Measurements from ENCODE around the gene CTBP1. TPM values are rescaled to one million over a fixed set of nuclear protein-coding genes. Genes with fewer than 3 reads are reported as not detected.

The CTBP1 gene
- total and polyA plus RNA-seq, 2 of the 8 experiments (the other 6 are each of a cell fraction or from before 2014, with no cell fraction given): 128 to 185 TPM

DNA sequence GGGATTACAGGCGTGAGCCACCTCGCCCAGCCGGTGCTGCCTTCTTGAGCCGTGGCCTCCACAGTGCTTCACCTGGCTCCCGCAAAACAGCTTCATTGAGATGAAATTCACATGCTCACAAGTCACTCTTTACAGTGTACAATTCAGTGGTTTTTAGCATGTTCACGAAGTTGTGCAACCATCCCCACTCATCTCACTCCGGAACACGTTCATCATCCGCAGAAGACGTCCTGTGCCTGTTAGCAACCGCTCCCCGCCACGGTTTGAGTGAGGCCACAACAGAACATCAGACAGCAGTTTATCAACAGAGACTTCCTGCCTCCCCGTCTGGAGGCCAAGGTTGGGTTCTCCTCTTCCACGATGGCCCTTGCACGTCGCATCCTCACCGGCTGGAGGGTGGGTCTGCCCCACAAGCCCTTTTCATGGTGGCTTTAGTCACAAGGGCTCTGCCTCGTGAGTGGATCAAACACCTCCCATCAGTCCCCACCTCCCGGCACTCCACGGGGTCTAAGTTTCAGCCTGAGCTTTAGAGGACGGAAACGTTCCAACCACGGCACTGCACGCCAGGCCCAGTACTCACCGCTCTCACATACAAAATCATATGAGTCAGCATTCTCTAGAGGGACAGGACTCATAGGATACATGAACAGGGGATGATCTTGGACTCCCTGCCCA, 46.9 kb downstream of the CTBP1 start:
- Histone ChIP-seq H3K9ac (replicated peaks in 1 of 4; ENCODE audit: extremely low read depth in 1 of 4, low read depth in 3 of 4, low read length in 3 of 4) (no peak overlapping the region), H3K4me2 (ENCODE audit: insufficient read depth in 1 of 2, low read depth in 2 of 2, low read length in 2 of 2) (no peak overlapping the region)

More for the DNA sequence above, 46.9 kb downstream of the CTBP1 start:
- no peak overlapping the region for H2BK20ac ChIP-seq (ENCODE audit: low read length)
- H4K8ac ChIP-seq (ENCODE audit: extremely low read depth, insufficient read depth, low read length): no peak overlapping the region; the same call in 1 of the 2 replicates
- no peak overlapping the region for H2BK15ac ChIP-seq (ENCODE audit: low read length)
- no peaks in the 10 kb centered on the region for H3K36me3 ChIP-seq (ENCODE audit: control insufficient read depth in 2 of 4, insufficient read depth in 4 of 4, low read length in 3 of 4)
- no peak overlapping the region for H2AK5ac ChIP-seq (ENCODE audit: low read depth, low read length)
- no peak overlapping the region for H4K91ac ChIP-seq (replicated peaks; ENCODE audit: insufficient read length, low read length)
- no peak overlapping the region for H4K5ac ChIP-seq (ENCODE audit: insufficient read length, low read depth, low read length)
- H3K27me3 ChIP-seq (replicated peaks in 1 of 4; ENCODE audit: control insufficient read depth in 3 of 4, extremely low read depth in 1 of 4, insufficient read depth in 3 of 4, low read length in 3 of 4): no peaks in the 10 kb centered on the region
- H2BK5ac ChIP-seq (ENCODE audit: low read depth, low read length): no peak overlapping the region
- no peak overlapping the region for H2AFZ ChIP-seq (ENCODE audit: low read length)
- no peak overlapping the region for H3K14ac ChIP-seq (ENCODE audit: insufficient read length)
- H3K4me3 ChIP-seq (ENCODE audit: extremely low read depth in 1 of 4, insufficient read depth in 2 of 4, low read depth in 3 of 4, low read length in 4 of 4): no peak overlapping the region
- POLR2A ChIA-PET (ENCODE audit: partially characterized antibody): no interaction called here
- H3K56ac ChIP-seq (replicated peaks; ENCODE audit: insufficient read length, low read depth, low read length): no peak overlapping the region
- H2BK120ac ChIP-seq (replicated peaks; ENCODE audit: low read depth, low read length): no peak overlapping the region
- FAIRE-seq: no peak
- H3K4me1 ChIP-seq (replicated peaks in 1 of 4; ENCODE audit: control insufficient read depth in 3 of 4, insufficient read depth in 4 of 4, low read length in 3 of 4): no peaks in the 10 kb centered on the region
- no peaks in the 10 kb centered on the region for H4K20me1 ChIP-seq (replicated peaks in 1 of 2; ENCODE audit: control insufficient read depth in 1 of 2, insufficient read depth in 2 of 2, low read length in 2 of 2)
- no peak overlapping the region for H3K23ac ChIP-seq (ENCODE audit: insufficient read length)
- WGBS, 2 experiments (ENCODE audit: extremely low coverage in 1 of 2, insufficient coverage in 1 of 2, insufficient read length in 1 of 2, insufficient replicate concordance in 2 of 2, low coverage in 1 of 2, low lambda C conversion rate in 2 of 2, missing lambda C conversion rate in 1 of 2): 93% methylated on average over 26 of the region's 26 CpGs; no CpG with 5 or more reads in 1 of the 2 experiments
- no peak for DNase-seq (ENCODE audit: low read depth in 1 of 2, low spot score in 2 of 2)
- 0 out of 2 replicates have a peak overlapping the region, but pooled peaks have one; percentile 39 for H2BK12ac ChIP-seq (ENCODE audit: low read depth, low read length)
- TF ChIP-seq MAFK (IDR thresholded peaks at IDR 0.05; ENCODE audit: low read depth, low read length) (0 out of 2 replicates have a peak, but pooled peaks have one; percentile 10), SP4 (IDR thresholded peaks at IDR 0.05; ENCODE audit: low read length) (no peak)
- no peaks in the 10 kb centered on the region for H3K9me3 ChIP-seq (ENCODE audit: insufficient read depth in 2 of 2, low read depth in 1 of 2, low read length in 1 of 2)
- no peaks in the 10 kb centered on the region for H3K79me1 ChIP-seq (ENCODE audit: low read depth, low read length)
- H3K79me2 ChIP-seq (ENCODE audit: control insufficient read depth in 1 of 2, insufficient read depth in 2 of 2, low read length in 2 of 2): no peaks in the 10 kb centered on the region
- no peaks in the 10 kb centered on the region for H3K23me2 ChIP-seq (ENCODE audit: low read depth, low read length)
- no peak overlapping the region for H3K4ac ChIP-seq (replicated peaks; ENCODE audit: insufficient read length, low read depth, low read length)
- CTCF ChIA-PET (ENCODE audit: partially characterized antibody): interaction anchor here (0.7 to 1.9 kb wide), 3 partner anchors 72 to 110 kb away, joined by 3 to 4 read pairs (median 3); no protein-coding TSS in a partner anchor
- H3K27ac ChIP-seq (ENCODE audit: low read depth, low read length): no peak overlapping the region
- H3K18ac ChIP-seq (ENCODE audit: extremely low read depth, low read length): no peak overlapping the region
